LoVo (cell line): ENCODE data around the gene CSRP1.
"Not testable (repeated sequence)": the region's sequence is repeated elsewhere in the genome, so short reads cannot be mapped to it uniquely, and the experiment has no call there.

Experiments
- DNase-seq: peaks from one replicate; pipeline ENCODE4 v3.0.0-alpha.2; 2016; ENCODE audit warnings: low spot score

Gene CSRP1

DNA sequence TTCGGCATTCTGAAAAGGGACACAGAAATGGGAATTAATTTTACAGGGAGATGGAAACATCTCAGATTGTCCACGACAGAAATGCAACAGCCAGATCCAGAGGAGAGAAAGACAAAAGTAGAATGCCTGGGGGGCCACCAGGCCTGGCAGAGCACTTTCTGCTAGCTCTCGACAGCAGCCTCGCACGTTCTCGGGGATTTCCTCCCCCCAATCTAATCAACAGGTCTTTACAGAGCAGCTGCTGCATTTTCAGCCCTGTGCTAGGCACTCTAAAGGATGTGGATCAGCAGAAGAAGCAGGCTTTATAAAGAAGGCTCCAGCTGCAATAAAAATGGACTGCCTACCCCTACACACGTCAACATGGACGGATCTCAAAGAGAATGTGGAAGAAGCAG, 10.6 kb downstream of the CSRP1 start:
- DNase-seq = no peak

DNA sequence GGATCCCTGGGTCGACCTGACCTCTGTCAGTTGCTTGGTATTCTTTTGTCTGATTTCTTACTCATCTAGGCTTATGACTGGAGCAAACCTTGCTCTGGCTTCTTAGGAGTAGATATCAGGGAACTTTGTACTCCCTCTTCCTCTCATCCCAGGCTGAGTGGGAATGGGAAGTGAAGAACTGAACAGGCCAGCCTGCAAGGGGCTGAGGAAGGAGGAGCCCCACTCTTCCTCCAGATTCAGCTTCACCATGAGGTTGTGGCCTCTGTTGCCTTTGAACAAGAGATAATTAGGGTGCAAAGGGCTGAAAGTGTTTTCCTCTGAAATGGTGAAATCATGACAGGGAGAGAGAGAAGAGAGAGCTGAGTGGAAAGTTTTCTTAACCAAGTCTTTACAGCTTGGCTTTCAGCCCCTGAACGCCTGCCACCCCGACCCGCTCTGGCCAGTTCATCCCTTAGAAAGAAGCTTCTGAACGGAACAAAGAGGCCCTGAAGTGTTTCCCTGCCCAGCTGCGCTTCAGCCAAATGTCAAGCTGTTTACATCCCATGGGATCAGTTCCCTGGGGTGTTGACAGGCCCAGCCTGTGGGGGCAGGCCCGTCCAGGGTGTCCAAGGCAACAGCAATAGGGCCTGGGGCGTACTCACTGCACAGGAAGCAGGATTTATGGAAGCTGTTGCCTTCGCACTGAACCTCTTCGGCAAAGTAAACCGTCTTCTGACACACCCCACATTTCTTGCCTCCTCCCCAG, 11.2 kb downstream of the CSRP1 start:
- DNase-seq = no peak

DNA sequence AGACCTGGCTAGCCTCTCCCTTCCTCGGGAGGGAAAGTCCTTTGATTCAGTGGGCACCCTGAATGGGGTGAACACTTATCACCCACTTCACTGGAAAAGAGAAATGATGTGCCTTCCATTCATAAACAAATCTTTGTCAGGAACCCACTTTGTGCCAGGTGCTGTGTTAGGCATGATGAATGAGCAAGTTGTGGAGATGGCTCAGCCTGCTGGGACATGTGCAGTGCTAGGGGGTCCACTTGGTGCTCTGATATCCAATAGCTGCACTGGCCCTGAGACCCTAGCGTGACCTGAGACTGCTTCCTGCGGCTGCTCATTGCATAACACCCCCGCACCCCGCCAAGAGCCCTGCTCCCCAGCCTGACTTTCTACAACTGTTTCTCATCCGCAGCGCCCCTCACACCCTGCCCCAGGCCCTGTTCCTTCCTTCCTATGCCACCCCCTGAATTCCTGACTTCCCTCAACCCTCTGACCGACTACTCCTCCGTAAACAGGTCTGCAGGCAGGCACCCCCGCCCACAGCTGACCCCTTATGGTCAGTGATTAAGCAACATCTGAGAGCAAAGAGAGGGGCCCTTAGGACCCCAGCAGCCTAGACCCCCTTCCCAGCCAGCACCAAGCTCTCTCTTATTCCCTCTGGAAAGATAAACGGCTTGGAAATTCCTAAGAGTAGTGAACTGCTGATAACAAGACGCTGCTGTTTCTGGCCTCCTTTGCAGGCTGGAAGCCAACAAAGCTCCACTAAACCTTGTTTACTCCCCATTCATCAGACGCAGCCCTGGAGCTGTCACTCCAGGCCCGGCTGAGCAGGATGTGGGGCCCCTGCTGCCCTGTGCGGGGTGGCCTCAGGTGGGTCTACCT, 12.9 kb downstream of the CSRP1 start:
- no peak for DNase-seq

DNA sequence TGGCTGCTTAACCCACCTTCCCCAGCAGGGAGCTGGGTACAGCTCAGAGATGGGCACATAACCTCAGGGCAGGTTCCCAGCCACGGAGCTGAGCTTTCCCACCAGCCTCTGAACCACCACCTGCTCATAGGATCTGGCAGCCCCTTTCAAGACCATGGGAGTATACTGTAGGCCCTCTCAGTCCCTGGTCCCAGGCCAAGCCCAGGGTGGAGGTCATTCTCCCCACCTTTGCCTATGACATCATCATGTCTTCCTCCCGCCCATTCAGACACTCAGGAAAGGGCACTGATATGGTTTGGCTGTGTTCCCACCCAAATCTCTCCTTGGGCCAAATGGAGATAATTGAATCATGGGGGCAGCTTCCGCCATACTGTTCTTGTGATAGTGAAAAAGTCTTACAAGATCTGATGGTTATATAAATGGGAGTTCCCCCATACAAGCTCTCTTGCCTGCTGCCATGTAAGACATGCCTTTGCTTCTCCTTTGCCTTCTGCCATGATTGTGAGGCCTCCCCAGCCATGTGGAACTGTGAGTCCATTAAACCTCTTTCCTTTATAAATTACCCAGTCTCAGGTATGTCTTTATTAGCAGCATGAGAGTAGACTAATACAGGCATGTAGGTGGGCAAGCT, 13.8 kb downstream of the CSRP1 start:
- not testable (repeated sequence) for DNase-seq

DNA sequence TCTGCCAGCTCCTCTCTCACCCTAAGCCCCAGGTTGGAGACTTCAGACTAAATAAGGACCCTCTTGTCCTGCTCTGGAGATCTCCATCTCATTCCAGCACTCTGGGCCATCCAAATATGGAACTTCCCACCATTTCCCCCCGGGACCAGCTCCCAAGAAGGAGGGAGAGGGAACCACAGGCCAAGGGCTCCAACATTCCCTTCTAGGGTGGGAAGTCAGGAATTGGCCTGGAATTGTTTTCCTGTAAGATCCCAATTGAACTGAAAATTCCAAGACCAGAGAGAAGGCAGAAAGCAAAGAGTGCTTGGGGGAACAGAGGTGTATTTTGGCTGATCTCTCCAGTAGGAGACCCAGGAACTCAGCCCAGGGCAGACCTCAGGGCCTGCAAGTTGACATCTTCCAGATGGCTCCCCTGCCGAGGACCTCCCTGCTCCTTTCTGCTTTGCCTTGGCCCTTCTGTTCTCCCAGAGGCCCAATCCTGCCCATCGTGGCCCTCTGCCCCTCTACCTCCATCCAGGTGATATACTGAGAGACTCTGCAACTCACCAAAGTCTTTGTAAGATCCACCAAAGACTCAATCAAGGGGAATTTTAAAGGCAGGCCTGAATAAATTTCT, 14.9 kb downstream of the CSRP1 start:
- no peak for DNase-seq

DNA sequence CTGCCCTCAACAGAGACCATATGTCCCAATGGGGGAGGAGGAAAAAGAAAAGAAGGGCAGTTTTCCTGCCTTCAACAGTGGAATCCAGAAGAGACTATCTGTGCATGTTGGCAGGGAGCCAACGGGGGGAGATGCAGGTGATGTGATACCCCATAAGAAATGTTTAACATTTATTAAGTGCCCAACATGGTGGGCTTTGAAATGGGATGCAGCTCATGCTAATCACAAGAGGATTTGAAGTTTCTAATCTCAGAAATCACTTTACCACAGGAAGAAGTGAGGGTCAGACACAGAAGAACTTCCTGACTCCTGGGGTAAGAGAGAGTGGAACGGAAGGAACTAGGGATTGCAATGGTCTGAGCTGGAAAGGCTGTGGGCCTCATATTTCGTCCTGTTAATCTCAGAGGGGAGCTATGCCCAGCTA, 16.2 kb downstream of the CSRP1 start:
- no peak for DNase-seq

DNA sequence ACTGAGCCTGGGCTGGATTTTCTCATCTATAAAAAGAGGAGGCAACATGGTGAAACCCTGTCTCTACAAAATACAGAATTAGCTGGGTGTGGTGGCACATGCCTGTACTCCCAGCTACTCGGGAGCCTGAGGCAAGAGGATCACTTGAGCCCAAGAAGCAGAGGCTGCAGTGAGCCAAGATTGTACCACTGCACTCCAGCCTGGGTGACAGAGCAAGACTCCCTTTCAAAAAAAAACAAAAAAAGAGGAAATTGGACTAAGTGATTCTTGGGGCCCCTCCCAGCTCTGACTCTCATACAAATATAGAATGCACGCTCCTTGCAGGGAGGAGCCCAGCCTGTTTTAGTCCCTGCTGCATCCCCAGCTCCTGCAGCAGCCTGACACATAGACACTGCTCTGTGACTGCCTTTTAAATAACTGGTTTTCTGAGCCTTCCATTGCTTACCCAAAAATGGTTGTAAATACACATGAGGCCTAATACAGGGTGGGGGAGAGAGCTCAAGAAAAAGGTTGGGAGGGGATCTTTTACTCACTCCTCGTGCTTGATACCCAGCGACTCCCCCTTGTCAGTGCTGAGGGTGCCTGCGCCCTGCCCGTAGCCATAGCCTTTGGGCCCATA, 17.2 kb downstream of the CSRP1 start:
- no peak for DNase-seq

DNA sequence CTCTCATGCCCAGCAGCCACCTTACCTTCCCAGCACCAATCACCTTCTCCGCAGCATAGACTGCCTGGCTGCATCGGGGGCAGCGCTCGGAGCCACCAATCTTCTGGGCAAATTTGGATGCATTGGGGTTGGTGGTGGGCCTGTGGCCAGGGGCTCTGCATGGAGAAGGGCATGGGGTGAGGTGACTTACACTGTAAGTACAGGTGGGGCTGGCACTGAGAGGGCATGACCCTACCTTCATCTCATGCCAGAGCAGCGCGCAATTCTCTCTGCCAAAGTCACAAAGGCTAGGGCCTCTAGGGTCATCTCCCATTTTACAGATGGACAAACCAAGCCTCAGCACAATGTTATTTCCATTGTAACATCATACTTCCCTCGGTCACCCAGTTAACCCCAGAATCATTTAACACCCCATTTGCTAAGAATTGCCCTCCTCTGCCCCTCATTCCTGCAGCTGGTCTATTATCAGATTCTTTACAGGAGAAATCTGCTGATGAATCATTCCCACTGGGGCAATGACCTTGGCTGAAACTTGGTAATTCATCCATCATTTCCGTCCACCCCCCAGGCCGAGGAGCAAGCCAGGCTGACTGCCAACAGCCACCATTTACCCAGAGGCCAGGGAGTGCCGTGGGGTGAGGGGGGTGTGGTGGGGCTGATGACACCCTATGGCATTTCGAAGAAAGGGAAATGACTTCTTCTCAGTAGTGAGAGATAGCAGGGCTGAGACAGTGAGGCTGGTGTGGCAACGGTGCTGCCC, 17.9 kb downstream of the CSRP1 start:
- DNase-seq = peak; percentile 55

DNA sequence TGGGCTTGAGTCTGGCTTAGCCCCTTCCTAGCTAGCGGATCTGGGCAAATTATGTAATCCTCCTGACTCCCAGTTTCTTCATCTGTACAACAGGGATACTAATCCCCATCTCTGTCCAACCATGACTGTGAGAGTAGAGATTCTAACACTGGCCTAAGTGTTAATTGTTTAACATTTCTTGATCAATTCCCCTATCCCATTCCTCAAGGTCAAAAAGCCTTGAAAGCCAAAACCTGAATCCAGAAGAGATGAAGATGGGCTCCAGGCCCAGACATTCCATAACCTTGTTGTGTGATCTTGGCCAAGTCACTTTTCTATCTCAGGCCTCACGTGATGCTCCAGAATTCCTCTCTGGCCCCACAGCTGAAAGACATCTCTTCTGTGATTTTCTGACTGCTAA, 19.2 kb downstream of the CSRP1 start:
- DNase-seq = no peak

DNA sequence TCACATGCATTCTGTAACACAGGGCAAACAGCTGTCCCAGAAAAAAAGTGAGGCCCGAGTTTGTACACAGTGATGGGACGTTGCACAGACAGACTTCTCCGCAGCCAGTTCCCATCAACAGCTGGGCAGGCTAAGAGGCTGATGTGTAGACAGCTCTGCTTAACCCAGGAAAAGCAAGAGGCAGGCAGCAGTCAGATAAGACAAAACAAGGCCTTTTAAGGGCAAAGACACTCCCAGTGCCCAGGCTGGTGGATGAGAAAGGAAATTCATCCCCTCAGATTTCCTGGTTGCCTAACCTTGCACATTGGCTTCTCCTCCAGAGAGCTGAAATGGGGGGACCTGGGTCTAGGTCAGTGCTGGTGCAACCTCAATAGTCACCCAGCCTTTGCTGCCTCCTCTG, 20.7 kb downstream of the CSRP1 start:
- no peak for DNase-seq

DNA sequence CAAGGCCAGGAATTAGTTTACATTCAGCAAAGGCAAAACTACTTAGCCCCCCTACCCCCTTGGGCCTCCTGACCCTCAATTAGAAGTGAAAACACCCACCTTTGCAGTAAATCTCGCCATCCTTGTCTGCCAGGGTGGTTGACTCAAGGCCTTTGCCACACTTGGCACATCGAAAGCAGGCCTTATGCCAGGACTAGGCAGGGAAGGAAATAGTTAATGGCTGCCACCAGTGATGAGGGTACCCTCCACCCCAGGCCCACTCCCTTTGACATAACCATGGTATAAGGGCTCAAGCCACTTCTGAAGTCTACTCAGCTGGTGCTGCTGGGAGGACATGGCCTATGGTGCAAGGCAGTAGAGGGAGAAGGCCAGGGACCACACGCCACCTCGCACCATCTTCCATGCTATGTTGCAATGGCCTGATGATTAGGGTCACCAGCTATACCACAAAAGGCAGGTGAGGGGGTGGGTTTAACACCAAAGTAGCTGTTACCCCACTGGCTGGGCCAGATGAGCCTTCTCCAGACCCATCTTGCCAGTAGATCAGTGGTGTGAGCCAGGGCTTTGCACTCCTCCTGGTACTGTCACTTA, 21.6 kb downstream of the CSRP1 start:
- no peak for DNase-seq

DNA sequence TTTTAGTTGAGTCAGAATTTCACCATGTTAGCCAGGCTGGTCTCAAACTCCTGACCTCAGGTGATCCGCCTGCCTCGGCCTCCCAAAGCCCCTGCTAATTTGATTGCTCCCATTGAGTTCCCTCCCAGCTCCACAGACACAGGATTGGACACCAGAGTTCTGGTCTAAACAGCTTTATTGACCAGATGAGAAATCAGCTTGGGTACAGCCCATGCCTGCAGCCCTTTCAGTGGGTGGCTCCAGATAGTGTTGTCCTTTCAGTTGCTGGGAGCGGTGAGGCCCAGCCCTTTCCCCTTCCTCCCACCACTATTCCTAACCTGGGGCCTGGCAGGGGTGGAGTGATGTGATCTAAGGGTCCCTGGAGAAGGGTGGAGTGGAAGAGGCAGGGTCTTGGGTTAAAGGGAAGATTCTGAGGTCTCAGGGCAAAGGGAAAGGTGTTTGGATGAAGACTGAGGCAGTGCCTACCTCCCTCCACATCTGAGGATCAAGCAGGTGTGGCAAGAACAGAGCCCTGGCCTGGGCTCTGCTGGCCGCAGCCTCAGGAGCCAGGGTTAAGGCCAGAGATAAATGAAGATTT, 23.5 kb downstream of the CSRP1 start:
- DNase-seq = no peak

DNA sequence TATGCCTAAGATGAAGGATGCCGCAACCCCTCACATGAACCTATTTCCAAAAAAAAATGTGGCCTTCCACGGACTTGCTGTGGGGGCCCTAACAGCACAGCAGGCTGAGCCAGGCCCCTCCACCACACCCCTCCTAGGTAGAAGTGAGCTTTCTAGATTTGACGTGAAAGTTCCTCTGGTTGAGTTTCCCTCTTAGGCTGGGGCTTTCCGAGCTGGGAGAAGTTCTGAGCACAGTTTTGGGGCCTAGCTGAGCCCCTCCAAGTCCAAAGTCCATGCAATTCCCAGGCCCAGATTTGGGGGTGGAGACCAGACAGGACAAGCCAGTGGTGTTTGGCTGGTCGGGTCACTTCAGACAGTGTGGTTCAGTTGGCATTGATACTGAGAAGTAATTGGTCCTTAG, 24.2 kb downstream of the CSRP1 start:
- DNase-seq = no peak

DNA sequence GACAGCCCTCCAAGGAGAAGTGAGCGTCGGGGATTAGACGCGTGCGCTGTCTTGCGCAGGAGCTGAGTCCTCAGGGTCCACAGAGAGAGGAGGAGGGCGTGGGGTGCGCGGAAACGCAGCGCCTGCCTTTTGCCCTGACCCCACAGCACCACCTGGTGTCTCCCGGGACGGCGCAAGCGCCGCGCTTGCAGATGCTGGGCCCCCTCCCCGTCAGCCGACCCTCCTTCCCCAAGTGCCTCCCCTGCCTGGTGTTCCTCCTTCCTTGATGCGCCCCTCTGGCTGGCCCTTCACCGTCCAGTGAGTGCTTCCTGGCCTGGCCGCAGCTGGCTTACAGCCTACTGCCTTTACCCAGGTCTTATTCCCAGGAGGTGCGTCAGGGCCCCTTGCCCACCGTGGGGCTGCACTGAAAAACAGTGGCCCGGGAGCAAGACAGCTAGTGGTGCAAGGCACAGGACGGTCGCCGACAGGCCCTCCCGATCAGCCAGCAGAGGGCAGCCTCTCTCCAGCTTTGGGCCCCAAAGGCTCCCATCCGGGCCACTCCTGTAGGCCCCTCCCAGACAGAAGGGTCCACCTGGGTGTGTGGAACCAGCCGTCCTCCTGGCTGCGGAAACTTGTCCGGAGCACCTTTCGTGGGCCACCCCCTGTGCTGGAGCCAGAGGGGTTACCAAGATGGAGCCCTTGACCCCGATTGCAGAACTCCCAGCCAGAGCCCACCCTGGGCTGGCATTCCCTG, 25.0 kb downstream of the CSRP1 start:
- DNase-seq = peak; percentile 42

DNA sequence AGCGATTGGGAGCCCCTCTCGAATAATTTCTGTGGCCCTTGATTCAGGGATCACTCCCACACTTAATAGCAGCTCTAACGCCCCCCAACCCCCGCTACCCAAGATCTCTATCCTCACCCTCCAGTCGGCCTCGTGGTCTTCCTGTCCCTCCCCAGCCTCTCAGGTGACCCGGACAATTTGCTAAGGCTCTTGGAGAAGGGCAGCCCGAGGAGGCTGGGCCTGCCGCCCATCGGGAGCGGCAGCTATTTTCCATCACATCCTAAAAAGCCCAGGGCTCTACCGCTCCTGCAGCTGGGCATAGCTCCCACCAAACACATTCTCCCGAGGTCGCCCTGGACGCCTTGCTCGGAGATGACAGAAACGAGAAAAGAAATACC, 25.9 kb downstream of the CSRP1 start:
- DNase-seq = no peak

DNA sequence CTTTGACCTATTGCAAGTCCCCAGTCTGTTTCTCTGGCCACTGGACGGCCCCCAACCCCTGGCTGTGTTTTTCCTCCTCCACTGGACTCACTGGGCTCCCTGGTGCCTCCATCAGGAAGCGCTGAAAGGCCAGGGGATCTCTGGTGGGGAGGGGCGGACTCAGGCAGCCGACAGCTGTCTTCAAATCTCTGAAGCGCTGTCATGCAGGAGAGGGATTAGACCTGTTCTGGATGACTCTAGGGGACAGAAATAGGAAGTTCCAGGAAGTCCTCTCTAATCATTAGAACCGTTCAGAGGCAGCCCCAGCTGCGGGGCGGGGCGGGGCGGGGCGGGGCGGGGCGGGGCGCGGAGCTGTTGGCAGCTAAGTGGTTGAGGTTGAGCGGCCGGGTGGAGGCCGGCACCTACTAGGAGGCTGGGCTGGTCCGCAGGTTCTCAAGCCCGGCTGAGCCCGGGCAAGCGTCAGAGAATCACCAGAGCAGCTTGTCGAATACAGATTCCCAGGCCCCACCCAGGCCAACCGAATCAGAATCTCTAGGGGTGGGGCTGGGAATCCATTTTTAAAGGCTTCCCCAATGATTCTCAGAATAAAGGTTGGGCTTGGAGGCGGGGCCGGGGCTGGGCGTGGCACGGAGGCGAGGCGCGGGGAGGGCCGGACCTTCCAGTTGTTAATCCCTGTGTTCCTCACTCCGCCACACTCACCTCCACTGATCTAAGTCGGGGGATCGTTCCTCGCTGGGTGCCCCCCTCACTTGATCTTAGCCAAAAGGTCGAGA, 26.5 kb downstream of the CSRP1 start:
- DNase-seq = peak; percentile 82

DNA sequence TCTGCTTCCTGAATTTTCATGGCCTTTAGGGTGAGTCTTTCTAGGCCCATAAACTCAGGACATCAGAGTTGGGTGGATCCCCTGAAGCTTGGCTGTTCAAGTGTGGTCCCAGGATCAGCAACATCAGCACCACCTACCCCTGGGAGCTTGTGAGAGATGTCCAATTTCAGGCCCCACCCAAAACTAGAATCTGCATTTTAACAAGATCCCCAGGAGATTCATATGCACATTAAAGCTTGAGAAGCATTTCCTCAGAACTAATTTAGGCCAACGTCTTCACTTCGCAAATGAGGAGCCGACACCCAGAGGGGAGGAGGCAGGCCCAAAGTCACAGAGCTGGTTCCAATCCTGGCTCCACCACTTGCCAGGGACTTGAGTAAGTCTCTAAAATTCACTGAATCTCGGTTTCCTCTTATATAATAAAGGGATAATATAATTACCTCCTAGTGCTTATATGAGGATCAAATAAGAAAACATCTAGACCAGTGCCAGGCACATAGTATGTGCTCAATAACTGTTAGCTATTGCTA, 27.7 kb downstream of the CSRP1 start:
- no peak for DNase-seq

DNA sequence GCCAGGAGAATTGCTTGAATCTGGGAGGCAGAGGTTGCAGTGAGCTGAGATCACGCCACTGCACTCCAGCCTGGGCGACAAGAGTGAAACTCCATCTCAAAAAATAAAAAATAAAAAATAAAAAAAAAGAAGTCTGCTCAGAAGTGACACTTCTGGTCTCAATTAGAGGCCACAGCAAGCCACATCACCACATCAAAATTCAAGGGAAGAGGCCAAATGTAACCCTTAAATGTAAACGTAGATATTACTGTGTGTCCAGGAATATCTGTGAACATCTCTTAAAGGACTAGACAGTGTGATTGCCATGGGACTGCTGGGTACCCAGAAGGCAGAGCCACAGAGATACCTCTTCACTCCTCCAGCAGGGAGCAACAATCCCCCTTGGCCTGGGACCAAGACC, 28.3 kb downstream of the CSRP1 start:
- not testable (repeated sequence) for DNase-seq
